Fibroblast of peridontal ligament (primary cell): ENCODE results near the gene ATOH8.
"Not testable (repeated sequence)": the region's sequence is repeated elsewhere in the genome, so short reads cannot be mapped to it uniquely, and the experiment has no call there.

Experiments used
- DNase-seq: peaks from one replicate; pipeline ENCODE4 v3.0.0-alpha.2; 2010; ENCODE audit errors: extremely low read depth

Gene ATOH8

GRCh38 chr2:85753525-85754312 lies at the start of gene ATOH8:
TSS of gene ATOH8 (plus strand) at chr2:85753991. CDS start at chr2:85754190, 199 bp downstream.
- peak; percentile 67 for DNase-seq

DNA sequence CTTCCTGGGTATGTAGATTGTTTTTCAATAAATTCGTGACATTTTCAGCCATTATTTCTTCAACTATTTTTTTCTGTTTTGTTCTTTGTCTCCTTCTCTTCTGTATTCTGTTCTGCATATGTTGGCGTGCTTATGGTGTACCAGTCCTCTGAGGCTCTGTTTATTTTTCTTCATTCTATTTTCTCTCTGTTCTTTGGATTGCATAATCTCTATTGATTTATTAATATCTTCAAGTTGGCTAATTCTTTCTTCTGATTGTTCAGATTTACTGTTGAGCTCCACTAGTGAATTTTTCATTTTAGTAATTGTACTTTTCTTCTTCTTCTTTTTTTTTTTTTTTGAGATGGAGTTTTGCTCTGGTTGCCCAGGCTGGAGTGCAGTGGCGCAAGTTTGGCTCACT lies 49.8 kb upstream of the ATOH8 start:
- no peak for DNase-seq

GRCh38 chr2:85704800-85705679 lies 48.8 kb upstream of the ATOH8 start:
- no peak for DNase-seq

DNA sequence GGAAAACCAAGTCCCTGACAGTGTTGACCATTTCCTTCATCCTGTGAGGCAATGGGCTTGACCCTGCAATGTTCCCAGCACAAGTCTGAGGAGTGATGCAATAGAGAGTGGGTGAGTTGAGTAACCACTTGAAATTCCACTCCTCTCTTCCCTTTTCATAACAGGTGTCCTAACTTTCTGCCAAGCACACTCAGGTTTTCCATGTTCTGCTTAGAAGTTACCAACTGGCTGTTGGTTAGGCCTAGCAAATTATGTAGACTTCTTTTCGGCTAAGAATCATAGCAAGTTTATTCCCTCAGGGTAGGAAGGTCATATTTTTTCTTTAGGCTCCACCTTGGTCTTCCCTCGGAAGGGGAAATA lies 48.1 kb upstream of the ATOH8 start:
- peak; percentile 93 for DNase-seq

- no peak for DNase-seq
Measured at GRCh38 chr2:85706063-85706462, 47.7 kb upstream of the ATOH8 start.

- DNase-seq, result no peak
Measured at GRCh38 chr2:85706599-85707296, 47.0 kb upstream of the ATOH8 start.

- DNase-seq, result peak; percentile 95
Measured at GRCh38 chr2:85707304-85707703, 46.5 kb upstream of the ATOH8 start.

- DNase-seq, result no peak
Measured at GRCh38 chr2:85708641-85709040, 45.1 kb upstream of the ATOH8 start.

DNA sequence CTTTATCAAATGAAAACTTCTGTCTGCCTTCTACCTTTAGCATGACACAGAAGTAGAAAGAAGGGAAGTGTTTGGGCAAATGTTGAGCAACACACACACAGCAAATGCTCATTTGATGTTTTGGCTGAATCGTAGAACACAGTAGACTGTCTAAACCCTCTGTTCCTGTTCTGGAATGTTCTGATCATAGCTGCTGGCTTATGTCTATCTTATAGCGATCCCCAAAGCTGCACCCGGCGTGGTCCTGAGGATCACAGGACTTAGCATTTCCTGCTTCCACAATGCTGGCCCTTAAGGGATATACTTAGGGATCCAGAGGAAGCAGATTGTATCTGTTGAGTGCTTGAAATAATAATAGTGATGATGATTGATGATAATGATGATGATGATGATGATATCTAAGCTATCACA lies 44.4 kb upstream of the ATOH8 start:
- DNase-seq, result no peak

DNA sequence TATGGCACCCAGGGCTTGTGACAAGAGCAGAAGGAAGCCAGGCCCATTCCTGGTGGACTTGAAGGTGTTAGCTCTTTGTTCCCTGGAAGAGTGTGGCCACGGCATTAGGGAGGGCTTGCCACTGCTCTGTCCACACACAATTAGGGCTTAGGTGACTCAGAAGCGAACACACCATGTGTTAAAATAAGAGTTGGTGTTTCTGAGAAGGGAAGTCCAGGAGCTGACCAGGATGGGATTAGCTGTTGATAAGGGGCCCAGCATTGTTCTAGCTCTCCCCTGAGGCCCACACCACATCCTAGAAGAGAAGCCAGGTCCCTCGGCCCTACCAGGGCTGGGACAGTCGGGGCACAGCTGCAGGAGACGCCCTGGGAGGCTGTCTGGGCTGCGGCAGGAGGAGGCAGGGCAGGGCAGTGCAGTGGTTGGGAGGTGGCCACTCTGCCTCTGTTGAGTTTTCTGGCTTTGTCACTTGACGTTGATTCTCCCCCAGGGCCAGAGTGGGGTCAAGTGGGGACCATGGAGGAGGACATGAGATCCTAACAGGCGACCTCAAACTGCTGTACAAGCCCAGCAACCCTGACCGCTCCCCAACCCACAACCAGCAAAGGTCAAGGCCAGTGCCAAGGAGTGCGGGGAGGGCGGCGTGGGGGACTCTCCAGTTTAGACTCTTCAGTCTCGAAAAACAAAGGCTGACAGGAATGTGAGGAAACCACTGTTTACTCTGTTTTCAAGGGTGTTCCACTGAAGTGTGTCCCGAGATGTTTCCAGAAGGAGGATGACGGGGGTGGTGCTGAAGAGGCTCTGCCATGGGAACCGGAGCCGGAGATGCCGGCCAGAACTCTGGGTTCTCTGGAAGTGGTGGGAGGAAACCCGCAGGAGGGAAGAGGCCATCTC lies 42.9 kb upstream of the ATOH8 start:
- peak; percentile 62 for DNase-seq

- no peak for DNase-seq
Measured at GRCh38 chr2:85711578-85712060, 42.2 kb upstream of the ATOH8 start.

- no peak for DNase-seq
Measured at GRCh38 chr2:85712336-85712735, 41.5 kb upstream of the ATOH8 start.

- no peak for DNase-seq
Measured at GRCh38 chr2:85712849-85713612, 40.8 kb upstream of the ATOH8 start.

DNA sequence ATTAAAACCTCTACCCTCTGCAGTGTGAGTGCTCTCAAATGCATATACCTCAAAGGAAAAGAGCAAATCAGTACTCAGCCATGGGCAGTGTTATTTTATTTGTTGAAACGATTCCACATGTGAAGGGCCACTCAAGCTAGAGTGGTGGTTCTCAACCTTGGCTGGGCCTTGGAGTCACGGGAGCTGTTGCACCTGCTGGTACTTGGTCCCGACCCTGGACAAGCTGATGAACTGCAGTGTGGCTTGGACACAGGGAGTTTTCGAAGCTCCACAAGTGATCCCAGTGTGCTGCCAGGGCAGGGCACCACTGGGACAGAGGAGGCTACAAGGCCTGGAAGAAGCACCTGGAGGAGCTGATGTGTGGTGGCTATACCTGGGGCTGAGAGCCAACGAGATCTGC lies 40.0 kb upstream of the ATOH8 start:
- no peak for DNase-seq

- not testable (repeated sequence) for DNase-seq
Measured at GRCh38 chr2:85714421-85714820, 39.4 kb upstream of the ATOH8 start.

DNA sequence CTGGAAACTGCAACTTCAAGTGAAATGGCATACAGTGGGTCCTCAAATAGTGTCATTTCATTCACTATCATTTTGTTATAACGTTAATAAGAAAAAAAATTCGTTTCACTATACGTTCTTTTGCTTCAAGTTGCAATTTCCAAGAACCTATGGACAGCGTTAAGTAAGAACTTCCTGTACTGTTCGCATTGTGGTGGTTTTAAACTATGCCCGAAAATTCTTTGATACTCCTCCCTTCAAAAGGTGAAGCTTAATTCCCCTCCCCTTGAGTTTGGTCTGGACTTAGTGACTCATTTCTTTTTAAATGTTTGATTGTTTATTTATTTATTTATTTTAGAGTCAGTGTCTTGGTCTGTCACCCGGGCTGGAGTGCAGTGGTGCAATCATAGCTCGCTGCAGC lies 39.0 kb upstream of the ATOH8 start:
- no peak for DNase-seq

DNA sequence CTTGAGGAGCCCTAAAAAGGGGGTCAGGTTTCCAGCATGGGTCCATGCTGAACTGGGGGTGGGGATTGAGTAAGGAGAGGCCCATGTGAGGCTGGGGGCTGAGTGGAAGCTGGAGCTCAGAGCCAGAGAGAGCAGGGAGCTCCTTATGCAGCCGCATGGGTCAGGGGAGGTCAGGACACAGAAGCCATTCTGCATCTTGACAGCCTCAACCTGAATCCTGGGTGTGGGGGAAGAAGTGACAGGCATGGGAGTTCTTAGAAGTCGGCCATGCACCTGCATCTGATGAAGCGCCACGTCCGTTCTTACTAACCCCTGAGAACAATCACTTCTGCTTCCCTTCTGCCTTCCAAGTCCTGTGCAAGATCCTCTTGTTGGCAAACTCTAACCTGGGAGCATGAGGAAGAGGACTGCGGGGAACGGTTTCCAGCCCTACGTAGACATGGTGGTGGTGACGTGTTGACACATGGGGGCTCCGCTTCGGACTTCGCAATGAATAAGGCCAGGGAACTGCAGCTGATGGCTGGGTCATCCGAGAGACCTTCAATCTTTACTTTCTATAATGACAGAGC lies 37.4 kb upstream of the ATOH8 start:
- no peak for DNase-seq

- DNase-seq, result peak; percentile 86
Measured at GRCh38 chr2:85717308-85718008, 36.3 kb upstream of the ATOH8 start.

DNA sequence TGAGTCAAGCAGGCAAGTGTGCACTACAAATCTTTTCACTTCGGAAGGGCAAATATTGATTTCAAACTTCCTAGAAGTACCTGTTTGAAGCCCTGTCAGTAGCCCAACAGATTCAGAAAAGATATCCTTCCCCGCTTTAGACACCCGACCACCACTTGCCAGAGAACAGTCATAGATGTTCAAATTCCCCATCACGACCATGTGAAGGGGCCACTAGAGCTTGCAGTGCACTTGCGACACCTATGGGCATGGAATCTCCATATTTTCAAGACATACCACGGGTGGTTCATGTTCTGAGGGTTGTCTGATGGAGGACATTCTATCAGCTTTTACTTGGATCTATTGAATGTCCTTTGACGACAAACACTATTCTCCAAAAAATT lies 35.8 kb upstream of the ATOH8 start:
- no peak for DNase-seq
